ENCODE data around the gene GPRASP1.

The GPRASP1 gene

GRCh38 chrX:102696306-102696705 is 45.0 kb downstream of the GPRASP1 start:
- DNase-seq (ENCODE audit: low read depth in 4 of 4, low spot score in 1 of 4): no peak

DNA sequence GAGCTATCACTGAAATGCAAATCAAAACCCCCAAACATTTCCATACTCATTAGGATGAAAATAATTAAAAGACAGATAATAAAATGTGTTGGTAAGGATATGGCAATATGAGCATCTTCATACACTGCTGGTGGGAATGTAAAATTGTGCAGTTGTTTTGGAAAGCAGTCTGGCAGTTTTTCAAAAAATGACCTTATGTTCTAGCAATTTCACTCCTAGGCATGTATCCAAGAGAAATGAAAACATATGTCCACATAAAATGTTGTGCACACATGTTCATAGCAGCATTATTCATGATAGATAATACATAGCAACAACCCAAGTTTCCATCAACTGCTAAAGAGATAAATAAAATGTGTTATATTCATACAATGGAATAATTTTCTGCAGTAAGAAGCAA is 46.2 kb downstream of the GPRASP1 start:
- no peak for DNase-seq (ENCODE audit: low read depth in 4 of 4, low spot score in 1 of 4)
